ENCODE results near the gene MARCHF3. TPM values are rescaled to one million over a fixed set of nuclear protein-coding genes. Genes with fewer than 3 reads are reported as not detected.
"Not testable (repeated sequence)": the region's sequence is repeated elsewhere in the genome, so short reads cannot be mapped to it uniquely, and the experiment has no call there.

The MARCHF3 gene
- total RNA-seq, 2 experiments from 2014 or later, result 1.1 to 1.5 TPM

DNA sequence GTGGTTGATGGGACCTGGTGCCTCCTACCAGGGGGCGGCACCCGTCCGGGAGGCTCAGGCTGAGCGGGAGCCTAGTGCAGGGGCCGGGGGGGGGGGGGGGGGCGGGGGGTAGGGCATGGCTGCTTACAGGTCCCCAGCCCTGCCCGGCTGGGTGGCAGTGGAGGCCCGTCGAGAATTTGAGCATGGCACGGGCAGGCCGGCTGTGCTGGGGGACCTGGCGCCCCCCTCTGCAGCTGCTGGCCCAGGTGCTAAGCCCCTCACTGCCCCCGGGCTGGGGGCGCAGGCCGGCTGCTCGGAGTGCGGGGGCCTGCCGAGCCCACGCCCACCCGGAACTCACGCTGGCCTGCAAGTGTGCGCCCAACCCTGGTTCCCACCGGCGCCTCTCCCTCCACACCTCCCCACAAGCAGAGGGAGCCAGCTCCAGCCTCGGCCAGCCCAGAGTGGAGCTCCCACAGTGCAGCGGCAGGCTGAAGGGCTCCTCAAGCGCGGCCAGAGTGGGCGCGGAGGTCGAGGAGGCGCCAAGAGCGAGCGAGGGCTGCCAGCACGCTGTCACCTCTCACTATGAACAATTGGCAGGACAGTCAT, 175.7 kb downstream of the MARCHF3 start:
- ChIA-PET POLR2A (interaction anchor here (0.7 kb wide), 1 partner anchor 9 kb away, joined by 7 read pairs; no protein-coding TSS in a partner anchor), CTCF (interaction anchor here (1.5 to 2.0 kb wide), 2 partner anchors 8 to 23 kb away, joined by 4 to 5 read pairs; no protein-coding TSS in a partner anchor)
- H3K9me3 Mint-ChIP-seq, result peaks cover 3% of the 10 kb centered on the region
- H3K27me3 Mint-ChIP-seq, result no peaks in the 10 kb centered on the region
- H3K4me3 Mint-ChIP-seq, result no peak overlapping the region
- peak overlapping the region; percentile 82 for H3K27ac Mint-ChIP-seq
- DNase-seq, result no peak
- H3K4me1 Mint-ChIP-seq, result peaks cover 51% of the 10 kb centered on the region
- H3K36me3 Mint-ChIP-seq (ENCODE audit: low read depth), result peaks cover 41% of the 10 kb centered on the region

DNA sequence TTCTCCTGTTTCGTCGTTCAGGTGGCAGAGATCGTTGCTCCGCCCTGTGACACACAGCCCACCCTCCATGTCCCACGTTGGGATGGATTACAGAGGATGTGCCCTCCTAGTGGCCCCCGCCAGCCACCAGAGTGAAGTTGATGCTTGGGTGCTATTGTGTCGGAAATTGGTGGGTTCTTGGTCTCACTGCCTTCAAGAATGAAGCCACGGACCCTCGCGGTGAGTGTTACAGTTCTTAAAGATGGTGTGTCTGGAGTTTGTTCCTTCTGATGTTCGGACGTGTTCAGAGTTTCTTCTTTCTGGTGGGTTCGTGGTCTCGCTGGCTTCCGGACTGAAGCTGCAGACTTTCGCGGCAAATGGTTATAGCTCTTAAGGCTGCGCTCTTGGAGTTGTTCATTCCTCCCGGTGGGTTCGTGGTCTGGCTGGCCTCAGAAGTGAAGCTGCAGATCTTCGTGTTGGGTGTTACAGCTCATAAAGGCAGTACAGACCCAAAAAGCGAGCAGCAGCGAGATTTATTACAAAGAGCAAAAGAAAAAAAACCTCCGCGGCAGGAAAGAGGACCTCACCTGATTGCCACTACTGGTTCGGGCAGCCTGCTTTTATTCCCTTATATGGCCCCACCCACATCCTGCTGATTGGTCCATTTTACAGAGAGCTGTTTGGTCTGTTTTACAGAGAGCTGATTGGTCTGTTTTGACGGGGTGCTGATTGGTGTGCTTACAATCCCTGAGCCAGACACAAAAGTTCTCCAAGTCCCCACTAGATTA, 176.6 kb downstream of the MARCHF3 start:
- ChIA-PET CTCF (interaction anchor here (1.0 to 2.0 kb wide), 3 partner anchors 9 to 22 kb away, joined by 3 to 5 read pairs (median 4); no protein-coding TSS in a partner anchor), POLR2A (interaction anchor here (0.6 to 1.7 kb wide), 4 partner anchors 8 to 76 kb away, joined by 3 to 7 read pairs (median 4); no protein-coding TSS in a partner anchor)
- Mint-ChIP-seq H3K4me1 (peaks cover 51% of the 10 kb centered on the region), H3K4me3 (peak overlapping the region; percentile 63), H3K27ac (peak overlapping the region; percentile 98), H3K36me3 (ENCODE audit: low read depth) (peaks cover 42% of the 10 kb centered on the region)
- not testable (repeated sequence) for H3K9me3 Mint-ChIP-seq, H3K27me3 Mint-ChIP-seq
- DNase-seq, result peak; percentile 57

DNA sequence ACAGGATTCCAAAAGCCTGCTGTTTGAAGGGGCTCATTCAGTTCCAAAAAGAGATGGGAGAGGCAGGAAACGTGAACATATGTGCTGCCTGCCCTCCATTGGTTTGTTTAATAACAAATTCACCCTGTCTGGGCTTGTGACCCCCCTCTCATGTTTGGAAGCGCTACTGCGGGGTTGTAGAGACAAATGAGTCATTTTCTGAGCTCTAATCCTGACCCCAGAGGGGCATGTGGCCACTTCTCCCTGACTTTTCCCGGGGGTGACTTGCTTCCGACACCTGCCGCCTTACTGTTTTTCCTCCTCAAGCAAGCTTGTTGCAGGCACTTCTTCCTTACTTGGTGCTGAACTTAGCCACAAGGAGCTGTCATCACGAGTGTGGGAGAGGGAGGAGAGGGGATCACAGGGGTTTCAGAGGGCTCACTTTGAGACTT, 177.5 kb downstream of the MARCHF3 start:
- DNase-seq, result no peak
- peak overlapping the region; percentile 98 for H3K27ac Mint-ChIP-seq
- ChIA-PET POLR2A (interaction anchor here (1.7 kb wide), 1 partner anchor 75 kb away, joined by 5 read pairs; no protein-coding TSS in a partner anchor), CTCF (interaction anchor here (2.0 kb wide), 1 partner anchor 10 kb away, joined by 5 read pairs; no protein-coding TSS in a partner anchor)
- no peaks in the 10 kb centered on the region for H3K27me3 Mint-ChIP-seq
- H3K36me3 Mint-ChIP-seq (ENCODE audit: low read depth), result peaks cover 42% of the 10 kb centered on the region
- H3K4me1 Mint-ChIP-seq, result peaks cover 55% of the 10 kb centered on the region
- H3K9me3 Mint-ChIP-seq, result peaks cover 3% of the 10 kb centered on the region
- H3K4me3 Mint-ChIP-seq, result peak overlapping the region; percentile 67

DNA sequence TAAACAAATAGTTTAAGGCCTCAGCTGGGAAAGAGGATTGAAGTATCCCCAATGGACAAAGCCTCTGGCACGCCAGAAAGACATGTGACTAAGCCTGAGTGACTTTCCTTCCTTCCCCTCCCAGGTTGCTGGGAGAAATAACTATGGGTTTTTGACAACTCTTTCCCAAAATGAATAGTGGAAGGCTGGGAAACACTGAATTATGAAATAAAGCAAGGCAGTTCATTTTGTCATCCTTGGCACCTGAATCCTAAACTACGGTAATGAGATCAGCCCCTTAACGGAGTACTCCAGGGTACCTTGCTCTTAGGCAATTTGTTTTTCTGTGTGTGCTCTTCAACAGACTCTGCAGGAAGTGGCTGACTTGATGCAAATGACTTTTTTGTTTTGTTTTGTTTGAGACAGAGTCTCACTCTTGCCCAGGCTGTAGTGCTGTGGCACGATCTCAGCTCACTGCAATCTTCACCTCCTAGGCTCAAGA, 178.2 kb downstream of the MARCHF3 start:
- H3K4me1 Mint-ChIP-seq, result peaks cover 62% of the 10 kb centered on the region
- peak; percentile 44 for DNase-seq
- H3K36me3 Mint-ChIP-seq (ENCODE audit: low read depth), result peaks cover 41% of the 10 kb centered on the region
- ChIA-PET CTCF (no interaction called here), POLR2A (interaction anchor here (1.7 kb wide), 1 partner anchor 74 kb away, joined by 5 read pairs; no protein-coding TSS in a partner anchor)
- peak overlapping the region; percentile 67 for H3K4me3 Mint-ChIP-seq
- H3K27me3 Mint-ChIP-seq, result no peaks in the 10 kb centered on the region
- H3K9me3 Mint-ChIP-seq, result peaks cover 3% of the 10 kb centered on the region
- H3K27ac Mint-ChIP-seq, result peak overlapping the region; percentile 98

DNA sequence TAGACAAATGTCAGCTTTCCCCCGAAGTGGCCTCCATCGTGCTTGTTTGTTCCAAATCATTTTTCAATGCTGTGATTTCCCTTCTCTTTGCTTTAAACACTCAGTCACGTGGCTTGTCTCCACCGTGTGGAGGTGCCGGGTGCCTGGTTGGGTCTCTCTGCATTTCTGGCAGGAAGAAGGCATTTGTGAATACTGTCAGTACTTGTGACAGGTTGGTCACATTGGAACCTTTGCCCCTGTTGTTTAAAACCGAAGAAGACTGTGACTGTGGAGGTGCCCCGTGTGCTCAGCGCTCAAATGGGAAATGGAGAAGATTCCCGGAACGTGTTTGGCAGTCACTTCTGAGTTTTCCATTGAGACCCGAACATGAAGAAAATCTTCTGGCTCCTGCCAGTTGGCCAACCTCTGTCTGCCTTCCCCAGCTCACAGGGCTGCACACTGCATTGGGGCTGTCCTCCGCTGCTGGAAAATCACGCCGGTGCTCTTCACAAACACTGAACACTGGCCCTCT, 178.8 kb downstream of the MARCHF3 start:
- Mint-ChIP-seq H3K4me3 (no peak overlapping the region), H3K4me1 (peaks cover 68% of the 10 kb centered on the region), H3K9me3 (peaks cover 3% of the 10 kb centered on the region), H3K27me3 (no peaks in the 10 kb centered on the region), H3K36me3 (ENCODE audit: low read depth) (peaks cover 36% of the 10 kb centered on the region), H3K27ac (peak overlapping the region; percentile 98)
- CTCF ChIA-PET, result no interaction called here
- POLR2A ChIA-PET, result no interaction called here
- peak; percentile 58 for DNase-seq

DNA sequence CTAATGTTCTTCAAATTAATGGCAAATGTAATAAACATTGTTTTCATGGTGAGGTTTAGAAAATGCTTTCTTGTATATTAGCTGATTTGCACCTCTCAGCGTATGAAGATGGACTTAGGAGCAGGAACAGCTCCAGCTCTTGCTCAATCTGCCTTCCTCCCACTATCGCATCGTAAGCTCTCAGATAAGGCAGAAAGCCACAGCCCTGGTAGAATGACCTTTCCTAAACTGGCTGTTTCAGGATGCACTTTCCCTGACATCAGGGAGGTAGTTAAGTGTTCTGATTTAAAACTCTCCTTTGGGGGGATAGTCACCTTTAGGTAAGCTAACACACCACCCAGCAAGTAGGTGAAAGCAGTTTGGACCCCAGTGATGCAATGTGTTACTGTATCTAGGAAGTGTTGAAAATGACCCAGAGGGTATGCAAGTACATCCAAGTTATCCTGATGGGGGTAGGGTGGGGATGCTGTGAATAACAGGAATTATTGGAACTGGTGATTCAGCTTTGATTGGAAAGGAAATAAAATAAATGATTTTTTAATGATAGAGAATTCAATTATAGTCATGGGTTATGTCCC, 181.2 kb downstream of the MARCHF3 start:
- POLR2A ChIA-PET, result no interaction called here
- DNase-seq, result no peak
- Mint-ChIP-seq H3K36me3 (ENCODE audit: low read depth) (peaks cover 25% of the 10 kb centered on the region), H3K9me3 (peaks cover 3% of the 10 kb centered on the region), H3K27ac (no peak overlapping the region), H3K4me1 (peaks cover 78% of the 10 kb centered on the region), H3K4me3 (no peak overlapping the region), H3K27me3 (no peaks in the 10 kb centered on the region)
- CTCF ChIA-PET, result interaction anchor here (0.7 to 0.9 kb wide), 3 partner anchors 11 to 1738 kb away, joined by 3 read pairs; no protein-coding TSS in a partner anchor

DNA sequence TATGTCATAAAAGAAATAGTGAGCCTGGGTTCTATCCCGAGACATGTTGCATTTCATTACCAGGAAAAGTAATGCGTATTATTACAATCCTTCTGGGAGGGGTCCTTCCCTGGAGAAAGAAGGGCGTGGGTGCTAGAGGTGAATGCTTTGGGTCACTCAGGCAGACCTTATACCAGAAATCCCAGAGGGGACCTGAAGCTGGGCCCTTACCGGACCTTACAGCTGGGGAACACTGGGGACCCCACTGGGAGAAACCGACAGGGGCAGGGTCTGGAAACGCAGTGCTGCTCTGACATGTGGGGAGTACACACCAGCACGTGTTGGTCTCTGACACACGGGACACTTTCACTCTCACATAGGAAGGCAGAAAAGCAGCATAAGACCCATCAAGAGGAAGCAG, 182.1 kb downstream of the MARCHF3 start:
- CTCF ChIA-PET, result interaction anchor here (0.6 to 0.7 kb wide), 2 partner anchors 305 to 1739 kb away, joined by 3 to 4 read pairs; no protein-coding TSS in a partner anchor
- no peak overlapping the region for H3K4me3 Mint-ChIP-seq
- POLR2A ChIA-PET, result no interaction called here
- DNase-seq, result no peak
- H3K27ac Mint-ChIP-seq, result no peak overlapping the region
- no peaks in the 10 kb centered on the region for H3K9me3 Mint-ChIP-seq
- H3K27me3 Mint-ChIP-seq, result no peaks in the 10 kb centered on the region
- peaks cover 15% of the 10 kb centered on the region for H3K36me3 Mint-ChIP-seq (ENCODE audit: low read depth)
- peaks cover 77% of the 10 kb centered on the region for H3K4me1 Mint-ChIP-seq

DNA sequence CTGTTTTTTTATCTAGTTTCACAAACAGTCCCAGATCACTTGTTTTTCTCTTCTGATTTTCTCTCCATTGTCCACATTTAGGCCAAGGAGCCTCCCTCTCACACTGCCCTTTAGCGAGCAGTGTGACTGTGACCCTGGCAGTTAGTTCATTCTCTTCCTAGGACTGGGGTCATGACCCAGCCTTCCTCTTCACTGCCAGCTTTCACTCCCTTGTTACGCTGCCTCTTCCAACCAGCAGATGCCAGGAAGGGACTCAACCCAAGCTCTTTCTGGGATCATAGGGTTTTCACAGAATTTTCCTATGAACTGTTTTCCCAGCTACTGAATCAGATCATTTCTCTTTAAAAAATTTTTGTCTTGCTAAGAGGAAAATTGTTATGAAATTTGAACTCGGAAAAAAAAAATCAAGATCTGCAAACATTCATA, 182.5 kb downstream of the MARCHF3 start:
- Mint-ChIP-seq H3K9me3 (no peaks in the 10 kb centered on the region), H3K27me3 (no peaks in the 10 kb centered on the region), H3K4me1 (peaks cover 77% of the 10 kb centered on the region), H3K4me3 (no peak overlapping the region), H3K36me3 (ENCODE audit: low read depth) (peaks cover 12% of the 10 kb centered on the region), H3K27ac (no peak overlapping the region)
- no peak for DNase-seq
- ChIA-PET POLR2A (interaction anchor here (0.7 kb wide), 1 partner anchor 70 kb away, joined by 5 read pairs; no protein-coding TSS in a partner anchor), CTCF (interaction anchor here (0.6 kb wide), 2 partner anchors 239 to 304 kb away, joined by 3 to 4 read pairs; no protein-coding TSS in a partner anchor)

DNA sequence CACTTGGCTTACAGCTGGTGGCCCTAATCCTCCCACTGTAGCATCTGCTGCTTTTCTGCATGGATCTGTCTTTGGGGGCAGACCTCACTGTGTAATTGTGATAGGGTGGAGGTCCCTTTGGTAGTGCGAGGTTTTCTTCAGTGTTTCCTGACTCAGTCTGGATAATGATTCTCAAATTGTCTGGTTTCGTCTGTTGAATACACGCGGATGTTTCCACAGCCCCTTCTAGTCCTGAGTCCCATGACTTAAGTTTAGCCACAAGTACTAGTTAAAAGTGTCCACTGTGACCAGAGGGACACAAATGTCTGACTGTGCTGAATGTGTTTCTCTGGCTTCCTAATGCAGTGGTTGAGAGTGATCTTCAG, 182.9 kb downstream of the MARCHF3 start:
- CTCF ChIA-PET, result interaction anchor here (0.6 kb wide), 1 partner anchor 239 kb away, joined by 3 read pairs; no protein-coding TSS in a partner anchor
- H3K27ac Mint-ChIP-seq, result no peak overlapping the region
- DNase-seq, result no peak
- no peaks in the 10 kb centered on the region for H3K9me3 Mint-ChIP-seq
- H3K4me3 Mint-ChIP-seq, result no peak overlapping the region
- POLR2A ChIA-PET, result interaction anchor here (0.7 kb wide), 1 partner anchor 70 kb away, joined by 5 read pairs; no protein-coding TSS in a partner anchor
- peaks cover 74% of the 10 kb centered on the region for H3K4me1 Mint-ChIP-seq
- no peaks in the 10 kb centered on the region for H3K27me3 Mint-ChIP-seq
- H3K36me3 Mint-ChIP-seq (ENCODE audit: low read depth), result peaks cover 10% of the 10 kb centered on the region

DNA sequence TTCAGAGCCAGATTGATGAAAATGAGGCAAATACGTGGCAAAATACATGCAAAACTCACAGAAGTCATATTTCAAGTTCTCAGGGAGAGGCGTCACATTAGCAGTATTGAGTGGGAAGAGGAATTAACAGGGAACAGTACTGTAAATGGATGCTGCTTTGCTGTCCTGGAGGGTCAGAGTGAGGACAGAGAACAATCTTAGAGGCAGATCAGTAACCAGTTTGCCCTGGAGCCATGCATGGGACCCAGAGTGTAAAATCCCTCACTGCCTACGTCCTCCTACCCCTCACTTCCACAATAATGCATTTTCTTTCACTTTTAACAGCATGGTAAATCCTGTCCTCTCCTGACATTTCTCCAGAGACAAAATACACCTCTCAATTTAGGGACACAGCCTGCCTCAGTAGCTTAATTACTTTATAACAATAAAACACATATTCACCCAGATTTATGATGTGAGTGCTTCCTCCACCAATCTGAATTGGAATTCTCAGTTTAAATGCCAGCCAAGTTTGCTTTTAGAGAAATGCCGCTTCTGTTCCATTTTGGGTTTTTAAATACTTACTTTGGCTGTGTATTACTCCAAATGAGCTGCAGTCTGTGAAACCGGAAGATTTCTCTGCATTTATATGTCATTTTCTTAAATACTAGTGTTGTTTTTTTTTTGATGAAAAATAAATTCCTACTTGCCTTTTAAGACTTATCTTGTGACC, 183.5 kb downstream of the MARCHF3 start:
- no peaks in the 10 kb centered on the region for H3K27me3 Mint-ChIP-seq
- DNase-seq, result no peak
- ChIA-PET POLR2A (no interaction called here), CTCF (no interaction called here)
- peaks cover 72% of the 10 kb centered on the region for H3K4me1 Mint-ChIP-seq
- H3K4me3 Mint-ChIP-seq, result no peak overlapping the region
- peak overlapping the region; percentile 65 for H3K27ac Mint-ChIP-seq
- H3K9me3 Mint-ChIP-seq, result no peaks in the 10 kb centered on the region
- peaks cover 7% of the 10 kb centered on the region for H3K36me3 Mint-ChIP-seq (ENCODE audit: low read depth)

DNA sequence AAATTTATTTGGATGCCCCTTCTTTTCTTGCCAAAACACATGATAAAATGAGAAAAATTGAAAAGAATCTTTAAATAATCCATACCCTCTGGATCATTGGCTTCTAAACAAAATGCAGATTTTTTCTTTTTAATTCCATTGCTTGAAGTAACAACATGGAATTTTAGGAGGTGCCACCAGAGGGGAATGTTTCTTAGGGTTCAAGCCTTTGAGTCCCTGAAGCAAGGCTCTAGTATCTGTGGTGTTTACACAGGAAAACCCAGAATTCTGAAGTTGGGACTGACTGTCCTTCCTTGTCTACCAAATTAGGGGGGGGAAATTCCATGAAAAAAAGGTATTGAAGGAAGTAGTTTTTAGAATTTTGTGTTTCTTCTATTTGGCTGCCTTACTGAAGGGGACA, 184.0 kb downstream of the MARCHF3 start:
- CTCF ChIA-PET, result interaction anchor here (1.2 kb wide), 1 partner anchor 13 kb away, joined by 4 read pairs; no protein-coding TSS in a partner anchor
- Mint-ChIP-seq H3K36me3 (ENCODE audit: low read depth) (peaks cover 7% of the 10 kb centered on the region), H3K27ac (peak overlapping the region; percentile 65), H3K4me1 (peaks cover 70% of the 10 kb centered on the region), H3K4me3 (no peak overlapping the region), H3K27me3 (no peaks in the 10 kb centered on the region), H3K9me3 (no peaks in the 10 kb centered on the region)
- DNase-seq, result no peak
- POLR2A ChIA-PET, result interaction anchor here (1.3 kb wide), 1 partner anchor 8 kb away, joined by 7 read pairs; no protein-coding TSS in a partner anchor

Measured in activated CD4-positive, alpha-beta T cell treated with anti-CD3 and anti-CD28 coated beads, Interleukin-2, amount 10 ng/mL, durations not matched to agents 7 days and 5 days (primary cell).